H9 (cell line): ENCODE results near the gene C2orf68. TPM values are rescaled to one million over a fixed set of nuclear protein-coding genes. Genes with fewer than 3 reads are reported as not detected.

Source experiments
- DNase-seq: peaks from one replicate; pipeline ENCODE4 v3.0.0-alpha.2; 2017
- H2AFZ ChIP-seq: one replicate; pipeline ENCODE4 v1.6.1; 2013; ENCODE audit warnings: mild to moderate bottlenecking, low read length, control low read depth, moderate library complexity
- H2AK5ac ChIP-seq: 2 replicates; pipeline ENCODE4 v1.6.1; 2013; ENCODE audit warnings: low read length, control low read depth, mixed read lengths; ENCODE audit not compliant: insufficient read length
- H2BK120ac ChIP-seq: one replicate; pipeline ENCODE4 v1.6.1; 2013; ENCODE audit warnings: low read depth, mild to moderate bottlenecking, low read length, control low read depth, inconsistent platforms; ENCODE audit not compliant: poor library complexity, severe bottlenecking
- H2BK12ac ChIP-seq: 2 replicates; pipeline ENCODE4 v1.6.1; 2013; ENCODE audit warnings: low read length, control low read depth, mixed read lengths, low read depth; ENCODE audit not compliant: insufficient read length
- H2BK15ac ChIP-seq: 2 replicates; pipeline ENCODE4 v1.6.1; 2013; ENCODE audit warnings: low read depth, low read length, control low read depth
- H2BK20ac ChIP-seq: one replicate; pipeline ENCODE4 v1.6.1; 2013; ENCODE audit warnings: low read depth, mild to moderate bottlenecking, low read length, control low read depth, inconsistent platforms; ENCODE audit not compliant: poor library complexity, severe bottlenecking
- H2BK5ac ChIP-seq: 2 replicates; pipeline ENCODE4 v1.6.1; 2013; ENCODE audit warnings: low read length, control low read depth, mixed read lengths; ENCODE audit not compliant: insufficient read length
- H3K14ac ChIP-seq: 2 replicates; pipeline ENCODE4 v1.6.1; 2013; ENCODE audit warnings: low read length, control low read depth; ENCODE audit not compliant: insufficient read depth
- H3K18ac ChIP-seq: 2 replicates; pipeline ENCODE4 v1.6.1; 2013; ENCODE audit warnings: low read depth, mild to moderate bottlenecking, mixed read lengths, low read length, control low read depth; ENCODE audit not compliant: insufficient read length
- H3K23ac ChIP-seq: 2 replicates; pipeline ENCODE4 v1.6.1; 2013; ENCODE audit warnings: low read length, control low read depth, mixed read lengths, low read depth; ENCODE audit not compliant: insufficient read length
- H3K23me2 ChIP-seq: 2 replicates; pipeline ENCODE4 v1.6.1; 2013; ENCODE audit warnings: low read depth, mild to moderate bottlenecking, mixed read lengths, low read length, control low read depth; ENCODE audit not compliant: insufficient read length, poor library complexity, severe bottlenecking
- H3K27ac ChIP-seq: 2 replicates; pipeline ENCODE4 v1.5.1; 2013; ENCODE audit warnings: low read length, control low read depth, mixed read lengths, low read depth; ENCODE audit not compliant: insufficient read length
- H3K27me3 ChIP-seq: 2 replicates; pipeline ENCODE4 v1.6.1; 2013; ENCODE audit warnings: low read length, control low read depth, inconsistent platforms; ENCODE audit not compliant: insufficient read depth
- H3K4ac ChIP-seq: 2 replicates; pipeline ENCODE4 v1.6.1; 2013; ENCODE audit warnings: low read depth, mild to moderate bottlenecking, control low read depth, inconsistent platforms, low read length, moderate library complexity
- H3K4me1 ChIP-seq: 2 replicates; pipeline ENCODE4 v1.6.1; 2013; ENCODE audit warnings: low read length, control low read depth, inconsistent platforms; ENCODE audit not compliant: insufficient read depth
- H3K4me2 ChIP-seq: 2 replicates; pipeline ENCODE4 v1.6.1; 2013; ENCODE audit warnings: low read length, control low read depth, mixed read lengths; ENCODE audit not compliant: insufficient read length, insufficient read depth
- H3K56ac ChIP-seq: 2 replicates; pipeline ENCODE4 v1.6.1; 2013; ENCODE audit warnings: low read depth, mild to moderate bottlenecking, mixed read lengths, low read length, control low read depth; ENCODE audit not compliant: insufficient read length
- H3K79me1 ChIP-seq: 2 replicates; pipeline ENCODE4 v1.6.1; 2013; ENCODE audit warnings: low read depth, mild to moderate bottlenecking, moderate library complexity, low read length, control low read depth, inconsistent platforms; ENCODE audit not compliant: insufficient read depth, poor library complexity, severe bottlenecking
- H3K79me2 ChIP-seq: 2 replicates; pipeline ENCODE4 v1.6.1; 2013; ENCODE audit warnings: low read length, control low read depth, inconsistent platforms; ENCODE audit not compliant: insufficient read depth
- H3K9ac ChIP-seq: 2 replicates; pipeline ENCODE4 v1.6.1; 2013; ENCODE audit warnings: low read length, control low read depth, mixed read lengths; ENCODE audit not compliant: insufficient read length; ENCODE audit errors: extremely low read depth
- H3K9me3 ChIP-seq: one replicate; pipeline ENCODE4 v1.6.1; 2013; ENCODE audit warnings: low read depth, low read length, inconsistent platforms; ENCODE audit not compliant: control insufficient read depth
- H3T11ph ChIP-seq: one replicate; pipeline ENCODE4 v1.6.1; 2013; ENCODE audit warnings: mild to moderate bottlenecking, low read length, control low read depth, inconsistent platforms
- H4K20me1 ChIP-seq: one replicate; pipeline ENCODE4 v1.6.1; 2013; ENCODE audit not compliant: control insufficient read depth, insufficient read length, insufficient read depth
- H4K5ac ChIP-seq: 2 replicates; pipeline ENCODE4 v1.6.1; 2013; ENCODE audit warnings: low read depth, mild to moderate bottlenecking, mixed read lengths, low read length, control low read depth; ENCODE audit not compliant: insufficient read length
- H4K8ac ChIP-seq: replicated peaks from 2 replicates; pipeline ENCODE4 v1.6.1; 2013; ENCODE audit warnings: low read length, control low read depth, mixed read lengths, low read depth; ENCODE audit not compliant: insufficient read length
- H4K91ac ChIP-seq: 2 replicates; pipeline ENCODE4 v1.6.1; 2013; ENCODE audit warnings: low read depth, mild to moderate bottlenecking, moderate library complexity, mixed read lengths, low read length, control low read depth; ENCODE audit not compliant: insufficient read length
- H3K27ac Mint-ChIP-seq, 3 experiments: 2 replicates in 2 of 3; 3 replicates in 1 of 3; pipeline ENCODE4 v1.8.0; 2020 to 2021; ENCODE audit warnings: mixed read lengths in 3 of 3, mild to moderate bottlenecking in 1 of 3, moderate library complexity in 1 of 3
- H3K27me3 Mint-ChIP-seq: 2 replicates; pipeline ENCODE4 v1.8.0; 2021; ENCODE audit warnings: low read depth, mild to moderate bottlenecking, moderate library complexity, mixed read lengths
- H3K36me3 Mint-ChIP-seq, 3 experiments: 2 replicates in 2 of 3; 3 replicates in 1 of 3; pipeline ENCODE4 v1.8.0; 2020 to 2021; ENCODE audit warnings: low read depth in 3 of 3, mixed read lengths in 3 of 3; ENCODE audit not compliant: insufficient read depth in 1 of 3
- H3K4me1 Mint-ChIP-seq, 2 experiments: 2 replicates each; pipeline ENCODE4 v1.8.0; 2020; ENCODE audit warnings: mixed read lengths in 2 of 2
- H3K4me3 Mint-ChIP-seq, 2 experiments: 2 replicates in 1 of 2; 3 replicates in 1 of 2; pipeline ENCODE4 v1.8.0; 2020 to 2021; ENCODE audit warnings: mild to moderate bottlenecking in 2 of 2, mixed read lengths in 2 of 2, moderate library complexity in 1 of 2
- H3K9me3 Mint-ChIP-seq, 2 experiments: 2 replicates in 1 of 2; 3 replicates in 1 of 2; pipeline ENCODE4 v1.8.0; 2020; ENCODE audit warnings: mild to moderate bottlenecking in 2 of 2, mixed read lengths in 2 of 2, moderate library complexity in 1 of 2
- WGBS: extraction: QIAGEN DNeasy Blood & Tissue Kit; methylation state at CpG from one replicate; pipeline ENCODE4 v1.1.7; 2013; ENCODE audit warnings: missing lambda C conversion rate, low lambda C conversion rate, mixed read lengths; ENCODE audit not compliant: insufficient read length; ENCODE audit errors: extremely low coverage; 5-methylcytosine and 5-hydroxymethylcytosine counted together
- total RNA-seq: library from RNA; stranded (reverse); gene quantifications from 2 replicates; pipeline ENCODE4 v1.2.1, GENCODE V29; 2021
- TF ChIP-seq, protein P1 (sequence below): fragments of 200-600 bp; sonication (generic); conservative IDR thresholded peaks from 3 replicates; pipeline ENCODE4 v1.8.0; 2021; ENCODE audit warnings: antibody characterized with exemption, mild to moderate bottlenecking

The C2orf68 gene
- total RNA-seq, 1 experiment from 2014 or later, result 39.6 TPM

GRCh38 chr2:85577063-85577385 is 34.8 kb downstream of the C2orf68 start:
- Histone ChIP-seq H2AFZ (no peak overlapping the region), H3K4me1 (peaks cover 3% of the 10 kb centered on the region; the same call in 1 of the 2 replicates), H3K79me2 (no peaks in the 10 kb centered on the region), H2AK5ac (no peak overlapping the region), H3K4me2 (peak overlapping the region; percentile 62), H3K23me2 (no peaks in the 10 kb centered on the region), H3K27ac (no peak overlapping the region), H2BK12ac (no peak overlapping the region), H3K14ac (no peak overlapping the region), H4K20me1 (no peaks in the 10 kb centered on the region), H2BK15ac (no peak overlapping the region), H3K27me3 (no peaks in the 10 kb centered on the region; the same call in 1 of the 2 replicates), H3T11ph (no peak overlapping the region), H2BK20ac (no peak overlapping the region), H3K9me3 (no peaks in the 10 kb centered on the region), H3K23ac (no peak overlapping the region), H4K8ac (no peak overlapping the region), H2BK5ac (no peak overlapping the region), H4K5ac (no peak overlapping the region), H3K4ac (no peak overlapping the region), H3K9ac (no peak overlapping the region), H4K91ac (no peak overlapping the region), H3K79me1 (no peaks in the 10 kb centered on the region), H3K18ac (no peak overlapping the region), H3K56ac (no peak overlapping the region), H2BK120ac (no peak overlapping the region)
- Mint-ChIP-seq H3K9me3 (no peaks in the 10 kb centered on the region; a peak in 2 of 5 replicates), H3K4me3 (peak overlapping the region; percentile 71 to 84; a peak in 4 of 5 replicates), H3K27ac (no peak overlapping the region; a peak in 2 of 7 replicates), H3K36me3 (no peaks in the 10 kb centered on the region), H3K4me1 (peaks cover 33% of the 10 kb centered on the region in 2 experiments), H3K27me3 (peaks cover 51% of the 10 kb centered on the region)
- no CpG with 5 or more reads among the region's 3 CpGs for WGBS
- no peak for DNase-seq
- TF ChIP-seq, protein P1, sequence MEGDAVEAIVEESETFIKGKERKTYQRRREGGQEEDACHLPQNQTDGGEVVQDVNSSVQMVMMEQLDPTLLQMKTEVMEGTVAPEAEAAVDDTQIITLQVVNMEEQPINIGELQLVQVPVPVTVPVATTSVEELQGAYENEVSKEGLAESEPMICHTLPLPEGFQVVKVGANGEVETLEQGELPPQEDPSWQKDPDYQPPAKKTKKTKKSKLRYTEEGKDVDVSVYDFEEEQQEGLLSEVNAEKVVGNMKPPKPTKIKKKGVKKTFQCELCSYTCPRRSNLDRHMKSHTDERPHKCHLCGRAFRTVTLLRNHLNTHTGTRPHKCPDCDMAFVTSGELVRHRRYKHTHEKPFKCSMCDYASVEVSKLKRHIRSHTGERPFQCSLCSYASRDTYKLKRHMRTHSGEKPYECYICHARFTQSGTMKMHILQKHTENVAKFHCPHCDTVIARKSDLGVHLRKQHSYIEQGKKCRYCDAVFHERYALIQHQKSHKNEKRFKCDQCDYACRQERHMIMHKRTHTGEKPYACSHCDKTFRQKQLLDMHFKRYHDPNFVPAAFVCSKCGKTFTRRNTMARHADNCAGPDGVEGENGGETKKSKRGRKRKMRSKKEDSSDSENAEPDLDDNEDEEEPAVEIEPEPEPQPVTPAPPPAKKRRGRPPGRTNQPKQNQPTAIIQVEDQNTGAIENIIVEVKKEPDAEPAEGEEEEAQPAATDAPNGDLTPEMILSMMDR, result no peak
